Uterus (tissue), 2 donors: Measurements from ENCODE around the gene ADAMTS12.

Experiments
- CTCF ChIP-seq, 4 experiments: fragments of 200-600 bp in 2 of 4; fragments of 450-650 bp in 2 of 4; sonication (generic) in 2 of 4; IDR thresholded peaks; one replicate each; pipeline ENCODE4 v1.5.1; 2016 to 2019; ENCODE audit warnings: antibody characterized with exemption in 4 of 4, mild to moderate bottlenecking in 2 of 4, moderate library complexity in 1 of 4
- POLR2A ChIP-seq, 2 donors: fragments of 450-650 bp; IDR thresholded peaks; one replicate each; pipeline ENCODE4 v1.6.1; 2016; ENCODE audit warnings: antibody characterized with exemption in 2 of 2, mild to moderate bottlenecking in 1 of 2, moderate library complexity in 1 of 2

GRCh38 chr5:33516421-33516820, 375.4 kb downstream of the ADAMTS12 start:
- no peak for TF ChIP-seq CTCF (IDR thresholded peaks at IDR 0.05)
- no peak for TF ChIP-seq POLR2A (IDR thresholded peaks at IDR 0.05)
